ENCODE results near the gene CC2D1A.

DNA sequence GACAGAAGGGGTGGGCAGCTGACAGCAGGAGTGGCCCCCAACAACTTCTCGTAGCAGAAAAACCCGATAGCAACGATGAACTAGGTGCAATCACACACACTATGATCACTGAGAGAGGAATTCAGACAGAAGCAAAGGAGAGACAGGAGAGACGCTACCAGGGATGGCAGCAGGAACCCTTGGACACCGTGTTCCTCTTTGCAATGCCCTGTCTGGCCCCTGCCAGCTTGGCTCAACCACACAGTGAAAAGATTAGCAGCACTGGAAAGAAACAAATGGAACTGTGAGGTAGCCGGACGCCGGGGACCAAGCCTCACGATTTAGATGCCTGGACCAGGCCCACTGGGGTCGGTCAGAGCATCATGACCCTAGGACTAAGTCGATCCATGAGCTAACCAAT is 69.9 kb downstream of the CC2D1A start:
- TF ChIP-seq, protein P1, sequence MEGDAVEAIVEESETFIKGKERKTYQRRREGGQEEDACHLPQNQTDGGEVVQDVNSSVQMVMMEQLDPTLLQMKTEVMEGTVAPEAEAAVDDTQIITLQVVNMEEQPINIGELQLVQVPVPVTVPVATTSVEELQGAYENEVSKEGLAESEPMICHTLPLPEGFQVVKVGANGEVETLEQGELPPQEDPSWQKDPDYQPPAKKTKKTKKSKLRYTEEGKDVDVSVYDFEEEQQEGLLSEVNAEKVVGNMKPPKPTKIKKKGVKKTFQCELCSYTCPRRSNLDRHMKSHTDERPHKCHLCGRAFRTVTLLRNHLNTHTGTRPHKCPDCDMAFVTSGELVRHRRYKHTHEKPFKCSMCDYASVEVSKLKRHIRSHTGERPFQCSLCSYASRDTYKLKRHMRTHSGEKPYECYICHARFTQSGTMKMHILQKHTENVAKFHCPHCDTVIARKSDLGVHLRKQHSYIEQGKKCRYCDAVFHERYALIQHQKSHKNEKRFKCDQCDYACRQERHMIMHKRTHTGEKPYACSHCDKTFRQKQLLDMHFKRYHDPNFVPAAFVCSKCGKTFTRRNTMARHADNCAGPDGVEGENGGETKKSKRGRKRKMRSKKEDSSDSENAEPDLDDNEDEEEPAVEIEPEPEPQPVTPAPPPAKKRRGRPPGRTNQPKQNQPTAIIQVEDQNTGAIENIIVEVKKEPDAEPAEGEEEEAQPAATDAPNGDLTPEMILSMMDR (IDR thresholded peaks at IDR 0.05; ENCODE audit: low read depth, low read length, missing input control), result no peak
- TF ChIP-seq EGR1 (IDR thresholded peaks at IDR 0.05; ENCODE audit: low read depth in 2 of 2) (no peak), GABPA (IDR thresholded peaks at IDR 0.05 in 1 of 2, conservative IDR thresholded peaks at IDR 0.05 in 1 of 2) (no peak), FOXA1 (IDR thresholded peaks at IDR 0.05) (no peak), JUND (IDR thresholded peaks at IDR 0.05) (no peak), SP1 (IDR thresholded peaks at IDR 0.05) (no peak), TAF1 (conservative IDR thresholded peaks at IDR 0.05) (no peak), RAD21 (IDR thresholded peaks at IDR 0.05) (no peak), NR2F2 (IDR thresholded peaks at IDR 0.05) (no peak)
- TF ChIP-seq, protein P2, sequence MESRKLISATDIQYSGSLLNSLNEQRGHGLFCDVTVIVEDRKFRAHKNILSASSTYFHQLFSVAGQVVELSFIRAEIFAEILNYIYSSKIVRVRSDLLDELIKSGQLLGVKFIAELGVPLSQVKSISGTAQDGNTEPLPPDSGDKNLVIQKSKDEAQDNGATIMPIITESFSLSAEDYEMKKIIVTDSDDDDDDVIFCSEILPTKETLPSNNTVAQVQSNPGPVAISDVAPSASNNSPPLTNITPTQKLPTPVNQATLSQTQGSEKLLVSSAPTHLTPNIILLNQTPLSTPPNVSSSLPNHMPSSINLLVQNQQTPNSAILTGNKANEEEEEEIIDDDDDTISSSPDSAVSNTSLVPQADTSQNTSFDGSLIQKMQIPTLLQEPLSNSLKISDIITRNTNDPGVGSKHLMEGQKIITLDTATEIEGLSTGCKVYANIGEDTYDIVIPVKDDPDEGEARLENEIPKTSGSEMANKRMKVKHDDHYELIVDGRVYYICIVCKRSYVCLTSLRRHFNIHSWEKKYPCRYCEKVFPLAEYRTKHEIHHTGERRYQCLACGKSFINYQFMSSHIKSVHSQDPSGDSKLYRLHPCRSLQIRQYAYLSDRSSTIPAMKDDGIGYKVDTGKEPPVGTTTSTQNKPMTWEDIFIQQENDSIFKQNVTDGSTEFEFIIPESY (IDR thresholded peaks at IDR 0.05), result no peak
- TF ChIP-seq, protein P3, sequence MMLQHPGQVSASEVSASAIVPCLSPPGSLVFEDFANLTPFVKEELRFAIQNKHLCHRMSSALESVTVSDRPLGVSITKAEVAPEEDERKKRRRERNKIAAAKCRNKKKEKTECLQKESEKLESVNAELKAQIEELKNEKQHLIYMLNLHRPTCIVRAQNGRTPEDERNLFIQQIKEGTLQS (IDR thresholded peaks at IDR 0.05), result no peak
- TF ChIP-seq, protein P4, sequence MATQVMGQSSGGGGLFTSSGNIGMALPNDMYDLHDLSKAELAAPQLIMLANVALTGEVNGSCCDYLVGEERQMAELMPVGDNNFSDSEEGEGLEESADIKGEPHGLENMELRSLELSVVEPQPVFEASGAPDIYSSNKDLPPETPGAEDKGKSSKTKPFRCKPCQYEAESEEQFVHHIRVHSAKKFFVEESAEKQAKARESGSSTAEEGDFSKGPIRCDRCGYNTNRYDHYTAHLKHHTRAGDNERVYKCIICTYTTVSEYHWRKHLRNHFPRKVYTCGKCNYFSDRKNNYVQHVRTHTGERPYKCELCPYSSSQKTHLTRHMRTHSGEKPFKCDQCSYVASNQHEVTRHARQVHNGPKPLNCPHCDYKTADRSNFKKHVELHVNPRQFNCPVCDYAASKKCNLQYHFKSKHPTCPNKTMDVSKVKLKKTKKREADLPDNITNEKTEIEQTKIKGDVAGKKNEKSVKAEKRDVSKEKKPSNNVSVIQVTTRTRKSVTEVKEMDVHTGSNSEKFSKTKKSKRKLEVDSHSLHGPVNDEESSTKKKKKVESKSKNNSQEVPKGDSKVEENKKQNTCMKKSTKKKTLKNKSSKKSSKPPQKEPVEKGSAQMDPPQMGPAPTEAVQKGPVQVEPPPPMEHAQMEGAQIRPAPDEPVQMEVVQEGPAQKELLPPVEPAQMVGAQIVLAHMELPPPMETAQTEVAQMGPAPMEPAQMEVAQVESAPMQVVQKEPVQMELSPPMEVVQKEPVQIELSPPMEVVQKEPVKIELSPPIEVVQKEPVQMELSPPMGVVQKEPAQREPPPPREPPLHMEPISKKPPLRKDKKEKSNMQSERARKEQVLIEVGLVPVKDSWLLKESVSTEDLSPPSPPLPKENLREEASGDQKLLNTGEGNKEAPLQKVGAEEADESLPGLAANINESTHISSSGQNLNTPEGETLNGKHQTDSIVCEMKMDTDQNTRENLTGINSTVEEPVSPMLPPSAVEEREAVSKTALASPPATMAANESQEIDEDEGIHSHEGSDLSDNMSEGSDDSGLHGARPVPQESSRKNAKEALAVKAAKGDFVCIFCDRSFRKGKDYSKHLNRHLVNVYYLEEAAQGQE (IDR thresholded peaks at IDR 0.05), result no peak

All from liver (tissue), 3 donors.